HepG2 (cell line): ENCODE measurements around the gene PCSK6. TPM values are rescaled to one million over a fixed set of nuclear protein-coding genes. Genes with fewer than 3 reads are reported as not detected.

Source experiments
- BRF2 ChIP-seq: sonication (generic); formaldehyde crosslinking; IDR thresholded peaks from 2 replicates; pipeline ENCODE4 v1.8.1; 2022; ENCODE audit warnings: mild to moderate bottlenecking, missing genetic modification reagents
- DMTF1 ChIP-seq: sonication (generic); formaldehyde crosslinking; IDR thresholded peaks from 2 replicates; pipeline ENCODE4 v1.4.0; 2020; ENCODE audit warnings: mild to moderate bottlenecking, missing genetic modification reagents
- EZH2 ChIP-seq: conservative IDR thresholded peaks from 2 replicates; pipeline ENCODE4 v1.6.1; 2012; ENCODE audit warnings: mild to moderate bottlenecking, low read depth, low read length, moderate library complexity
- HOXD1 ChIP-seq: sonication (generic); formaldehyde crosslinking; IDR thresholded peaks from 2 replicates; pipeline ENCODE4 v1.5.0; 2020; ENCODE audit warnings: missing genetic modification reagents
- MAX ChIP-seq: IDR thresholded peaks from 2 replicates; pipeline ENCODE4 v1.6.1; 2012; ENCODE audit warnings: inconsistent platforms
- MIXL1 ChIP-seq: IDR thresholded peaks from 2 replicates; pipeline ENCODE4 v1.6.1; 2016
- NCOR1 ChIP-seq: fragments of 200-600 bp; sonication (generic); IDR thresholded peaks from 2 replicates; pipeline ENCODE4 v1.7.0; 2017; ENCODE audit warnings: antibody characterized with exemption, low read length, borderline replicate concordance
- NR1H2 ChIP-seq: sonication (generic); formaldehyde crosslinking; IDR thresholded peaks from 2 replicates; pipeline ENCODE4 v1.8.1; 2022; ENCODE audit warnings: low read depth, missing genetic modification reagents, borderline replicate concordance
- PAX8 ChIP-seq: sonication (generic); formaldehyde crosslinking; IDR thresholded peaks from 2 replicates; pipeline ENCODE4 v1.8.0; 2022; ENCODE audit warnings: mild to moderate bottlenecking, missing genetic modification reagents, borderline replicate concordance
- RERE ChIP-seq: IDR thresholded peaks from 2 replicates; pipeline ENCODE4 v1.6.1; 2016; ENCODE audit warnings: low read depth, missing genetic modification reagents, missing compliant biosample characterization
- RNF2 ChIP-seq: fragments of 450-650 bp; conservative IDR thresholded peaks from 2 replicates; pipeline ENCODE4 v1.6.1; 2016; ENCODE audit warnings: low read depth
- SATB2 ChIP-seq: sonication (generic); formaldehyde crosslinking; IDR thresholded peaks from 2 replicates; pipeline ENCODE4 v1.5.0; 2020; ENCODE audit warnings: missing genetic modification reagents
- SRSF9 ChIP-seq: fragments of 200-400 bp; formaldehyde crosslinking; IDR thresholded peaks from 2 replicates; pipeline ENCODE4 v1.6.1; 2018; ENCODE audit warnings: borderline replicate concordance, mild to moderate bottlenecking, low read depth, low read length; ENCODE audit not compliant: insufficient read depth, poor library complexity, severe bottlenecking
- STAT5B ChIP-seq: sonication (generic); formaldehyde crosslinking; IDR thresholded peaks from 2 replicates; pipeline ENCODE4 v1.4.0; 2020; ENCODE audit warnings: missing genetic modification reagents
- ZNF282 ChIP-seq: fragments of 450-650 bp; IDR thresholded peaks from 2 replicates; pipeline ENCODE4 v1.6.1; 2018; ENCODE audit not compliant: partially characterized antibody
- ZNF709 ChIP-seq: sonication (generic); formaldehyde crosslinking; IDR thresholded peaks from 2 replicates; pipeline ENCODE4 v1.5.0; 2020; ENCODE audit warnings: mild to moderate bottlenecking, missing genetic modification reagents
- ZNF792 ChIP-seq: IDR thresholded peaks from 2 replicates; pipeline ENCODE4 v1.6.1; 2016
- ZXDC ChIP-seq: sonication (generic); formaldehyde crosslinking; IDR thresholded peaks from 2 replicates; pipeline ENCODE4 v1.5.0; 2020; ENCODE audit warnings: mild to moderate bottlenecking, missing genetic modification reagents
- polyA plus RNA-seq, 8 experiments: library from polyadenylated mRNA; depleted of rRNA in 3 of 8; stranded (reverse) in 7 of 8; unstranded in 1 of 8; fragments of >200 nt; fragmentation: Illumina TruSeq in 4 of 8; extraction: Trizol in 4 of 8; gene quantifications; 2 replicates each; pipeline versions ENCODE4 v1.2.1 to v1.2.3, GENCODE V29; 2011 to 2016; ENCODE audit warnings: low read depth in 4 of 8, missing spikeins in 1 of 8, mixed read lengths in 1 of 8; ENCODE audit not compliant: insufficient read depth in 1 of 8
- total RNA-seq, 5 experiments: library from RNA; depleted of rRNA; stranded (reverse); fragments of >200 nt; fragmentation: Illumina TruSeq; extraction: Trizol; gene quantifications; 2 replicates each; pipeline ENCODE4 v1.2.3, GENCODE V29; 2016; ENCODE audit warnings: low read depth in 1 of 5

PCSK6 gene
- total and polyA plus RNA-seq, 2 of the 13 experiments (the other 11 are each of a cell fraction or from before 2014, with no cell fraction given), result 56.5 to 155 TPM

- TF ChIP-seq ZXDC (no peak), SRSF9 (no peak), NR1H2 (CRISPR knock-in tag) (peak; percentile 83; the same call in 1 of the 2 replicates), ZNF282 (no peak), PAX8 (CRISPR knock-in tag) (no peak), BRF2 (CRISPR knock-in tag) (no peak), ZNF709 (no peak), HOXD1 (no peak; the same call in 1 of the 2 replicates), NCOR1 (peak; percentile 79; the same call in 1 of the 2 replicates), MAX (peak; percentile 78), DMTF1 (no peak), EZH2 (no peak), ZNF792 (CRISPR knock-in tag) (no peak), SATB2 (CRISPR knock-in tag) (no peak), RERE (peak; percentile 65; the same call in 1 of the 2 replicates), STAT5B (no peak), MIXL1 (0 out of 2 replicates have a peak, but pooled peaks have one; percentile 24), RNF2 (no peak)
Measured at GRCh38 chr15:101438482-101439284, 50.8 kb downstream of the PCSK6 start (continued).
